Fibroblast of skin of left quadriceps (primary cell): ENCODE results near the gene DLG2.
"Not testable (repeated sequence)": the region's sequence is repeated elsewhere in the genome, so short reads cannot be mapped to it uniquely, and the experiment has no call there.

Experiments used
- DNase-seq, 2 experiments: peaks; one replicate each; pipeline ENCODE4 v3.0.0-alpha.2; 2013; ENCODE audit warnings: low read depth in 2 of 2

DLG2 gene

DNA sequence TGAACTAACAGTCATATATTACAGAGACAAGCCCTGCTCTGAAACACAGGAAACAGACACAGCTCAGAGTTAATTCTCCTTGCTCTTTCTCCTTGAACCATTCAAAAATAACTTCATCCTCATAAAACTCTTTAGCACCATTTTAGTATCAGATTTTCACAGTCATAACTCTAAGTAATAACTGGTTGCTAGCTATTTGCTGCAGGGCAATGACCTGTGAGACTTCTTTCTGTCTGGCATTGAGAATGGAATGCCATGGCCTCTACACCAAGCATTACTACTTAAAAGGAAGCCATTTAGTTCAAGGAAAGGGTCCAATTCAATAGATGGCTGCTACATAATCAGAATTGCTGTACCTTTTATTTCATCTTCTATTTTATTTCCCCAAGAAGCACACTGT, 2154.3 kb downstream of the DLG2 start:
- no peak for DNase-seq

DNA sequence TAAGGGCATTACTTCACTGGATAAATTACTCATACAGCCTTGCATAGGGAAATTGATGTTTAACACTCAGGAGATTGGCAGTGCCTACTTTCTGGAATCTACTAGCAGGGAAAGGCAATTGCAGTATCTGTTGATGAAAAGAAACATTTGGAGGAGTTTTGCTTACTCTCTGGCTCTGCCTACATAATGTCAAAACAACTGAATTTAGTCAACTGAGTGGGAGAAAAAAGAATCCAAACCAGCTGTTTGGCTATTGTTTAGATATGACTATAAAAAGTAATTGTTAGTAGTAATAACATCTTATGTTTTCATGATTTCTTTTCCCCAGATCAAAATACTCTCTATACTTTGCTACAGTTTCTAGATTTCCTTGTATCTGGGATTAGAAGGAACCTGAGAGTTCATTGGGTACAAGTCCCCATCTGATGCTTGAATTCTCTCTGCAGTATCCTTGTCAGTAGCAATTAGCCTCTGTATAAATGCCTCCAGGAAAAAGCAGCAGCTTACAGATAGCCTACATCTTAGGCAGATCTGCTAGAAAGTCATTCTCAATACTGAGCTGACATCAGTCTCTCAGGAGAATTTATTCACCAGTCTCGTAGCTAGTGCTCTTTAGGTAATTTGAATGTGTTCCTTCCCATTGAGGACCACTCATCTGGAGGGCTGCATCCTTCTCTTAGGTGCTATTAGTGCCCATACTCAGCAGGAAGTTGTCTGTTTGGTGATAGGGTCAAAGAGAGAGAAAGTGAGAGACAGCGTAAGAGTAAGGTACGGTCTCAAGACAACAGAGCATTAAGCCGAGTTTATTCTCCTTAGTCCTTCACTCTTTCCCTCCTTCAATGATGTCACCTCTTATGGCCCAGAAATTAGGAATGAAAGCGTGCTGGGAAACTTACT, 2155.1 kb downstream of the DLG2 start:
- no peak for DNase-seq

DNA sequence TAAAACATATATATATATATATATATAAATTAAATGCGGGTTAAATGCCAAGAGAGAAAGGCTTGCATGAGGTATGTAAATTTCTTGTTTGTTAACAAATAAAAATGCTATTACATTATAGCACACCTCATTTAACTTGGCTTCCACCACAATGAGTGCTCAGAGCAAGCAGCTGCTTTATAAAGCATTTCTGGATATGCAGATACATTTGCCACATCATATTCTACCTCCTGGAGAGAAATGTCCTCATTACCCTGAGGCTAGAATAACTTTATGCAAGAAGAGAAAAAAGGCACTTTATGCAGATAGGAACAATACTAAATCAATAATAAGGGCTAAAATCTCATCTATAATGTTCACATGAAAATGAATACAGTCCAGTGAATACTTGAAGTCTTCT, 2159.3 kb downstream of the DLG2 start:
- no peak for DNase-seq

DNA sequence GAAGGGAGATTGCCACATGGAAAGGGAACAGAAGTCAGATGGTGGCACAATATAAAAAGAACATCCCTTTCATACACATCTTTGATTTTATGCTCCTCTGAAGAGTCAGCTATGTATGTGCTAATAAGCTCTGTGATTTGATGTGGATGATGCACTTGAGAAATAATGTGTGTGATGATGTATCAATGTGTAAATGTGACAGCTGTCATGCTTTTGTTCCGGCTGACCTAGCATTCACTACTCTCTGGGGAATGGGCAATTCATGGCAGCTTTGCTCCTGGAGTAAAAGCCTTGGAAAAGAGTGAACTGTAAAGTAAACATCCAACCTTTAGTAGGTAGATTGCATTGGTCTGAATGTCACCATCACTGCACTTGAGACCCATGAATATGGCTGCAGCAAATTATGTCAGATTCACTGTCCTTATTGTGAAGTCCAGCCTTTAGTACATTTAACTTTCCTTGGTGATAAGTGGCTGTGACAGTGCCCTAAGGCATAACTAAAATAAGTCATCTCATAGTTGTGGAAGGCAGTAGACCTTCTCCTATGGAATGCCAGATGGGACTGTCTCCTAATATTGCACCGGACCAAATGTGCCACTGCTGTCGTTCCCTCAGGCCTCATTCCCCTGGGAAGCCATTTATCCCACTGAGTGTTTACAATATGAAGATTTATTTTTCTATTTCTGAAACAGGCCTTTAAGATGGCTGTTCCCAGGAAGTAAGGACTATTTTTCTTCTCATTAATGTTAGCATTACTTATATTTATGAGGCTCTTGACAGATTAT, 2162.8 kb downstream of the DLG2 start:
- DNase-seq: no peak

DNA sequence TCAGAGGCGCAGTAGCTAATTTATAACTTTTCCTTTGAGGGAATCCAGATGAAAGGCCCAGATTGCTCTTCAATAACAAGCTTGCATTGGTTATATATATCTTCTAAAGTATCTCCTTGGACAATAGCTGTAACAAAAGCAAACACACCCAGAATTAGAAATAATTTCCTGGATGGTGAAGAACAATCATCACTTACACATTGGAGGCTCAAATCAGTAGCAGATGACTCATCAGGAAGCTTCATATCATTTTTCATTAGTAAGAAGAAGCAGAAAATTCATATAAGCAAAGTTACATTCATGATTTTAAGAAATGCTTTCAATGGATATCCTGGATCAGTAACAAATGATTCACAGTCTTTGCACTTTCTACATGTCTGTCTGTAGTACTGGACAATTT, 2167.3 kb downstream of the DLG2 start:
- no peak for DNase-seq

DNA sequence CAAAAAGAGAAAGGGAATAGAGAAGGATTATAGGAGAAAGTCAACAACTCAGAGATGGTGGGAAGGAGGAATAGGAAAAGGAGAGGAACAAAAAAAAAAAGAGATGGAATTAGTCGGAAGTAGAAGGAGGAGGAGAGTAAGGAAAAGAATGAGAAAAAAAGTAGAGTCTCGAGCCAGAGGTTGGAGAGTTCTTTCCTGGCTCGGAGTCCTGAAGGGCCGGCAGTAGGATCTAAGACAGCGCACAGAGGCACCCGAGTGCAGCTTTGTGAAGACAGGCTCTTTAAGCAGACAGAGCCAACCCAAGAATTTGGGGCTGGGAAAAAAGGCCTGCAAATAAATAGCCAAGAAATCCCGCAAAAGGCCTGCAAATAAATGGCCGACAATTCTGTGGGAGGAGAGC, 2170.6 kb downstream of the DLG2 start:
- DNase-seq: no peak

DNA sequence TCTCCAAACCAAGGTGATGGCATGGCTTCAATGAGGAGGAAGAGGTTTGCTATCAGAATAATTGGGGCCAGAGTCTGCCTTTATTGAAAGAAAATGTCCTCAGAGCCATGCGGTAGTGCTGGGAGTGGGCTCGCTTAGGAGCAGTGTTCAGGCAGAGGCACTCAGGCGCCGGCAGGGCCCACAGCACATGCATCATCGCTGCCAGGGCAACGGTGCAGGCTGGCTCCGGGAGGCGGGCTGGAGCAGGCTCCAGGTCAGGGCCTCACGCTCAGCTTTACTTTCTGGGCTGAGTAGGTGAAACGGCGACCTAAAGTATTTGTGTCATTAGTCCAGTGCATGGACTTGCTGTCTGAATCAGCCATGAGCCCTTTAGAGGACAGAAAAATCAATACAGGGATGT, 2171.1 kb downstream of the DLG2 start:
- DNase-seq: no peak

DNA sequence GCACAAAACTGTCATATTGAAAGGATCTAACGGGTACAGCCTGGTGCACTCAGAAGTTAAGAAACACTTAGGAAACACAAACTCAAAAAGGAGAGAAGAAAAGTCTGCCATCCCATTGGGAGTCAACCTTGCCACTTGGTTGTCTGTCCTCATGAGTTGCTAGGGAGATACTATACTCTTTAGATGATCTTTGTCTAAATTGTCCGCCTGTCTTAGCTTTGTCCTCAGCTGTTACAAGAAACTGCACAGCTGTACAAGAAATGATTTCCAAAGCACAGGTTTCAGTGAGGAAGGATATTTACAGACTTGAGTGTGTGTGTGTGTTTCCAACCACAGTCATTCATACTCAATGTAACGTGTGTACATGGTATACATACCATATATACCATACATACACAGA, 2171.8 kb downstream of the DLG2 start:
- no peak for DNase-seq

DNA sequence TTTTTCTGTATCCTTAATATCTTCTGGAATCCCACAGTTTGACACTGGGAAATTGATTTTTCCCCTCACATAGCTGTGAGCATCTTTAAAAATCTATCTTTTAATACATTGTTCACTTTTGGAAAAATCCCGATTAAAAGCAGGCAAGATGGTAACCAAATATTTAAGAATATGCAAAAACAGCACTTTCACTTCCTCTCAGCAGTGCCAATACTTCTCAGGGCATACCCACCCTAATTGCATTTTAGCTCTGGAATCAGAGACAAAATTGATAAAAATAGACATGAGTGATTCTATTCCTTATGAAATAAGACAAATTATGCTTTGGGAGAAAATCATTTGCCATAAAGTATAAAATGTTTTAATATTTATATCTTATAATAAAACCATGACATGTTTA, 2172.5 kb downstream of the DLG2 start:
- DNase-seq: no peak

DNA sequence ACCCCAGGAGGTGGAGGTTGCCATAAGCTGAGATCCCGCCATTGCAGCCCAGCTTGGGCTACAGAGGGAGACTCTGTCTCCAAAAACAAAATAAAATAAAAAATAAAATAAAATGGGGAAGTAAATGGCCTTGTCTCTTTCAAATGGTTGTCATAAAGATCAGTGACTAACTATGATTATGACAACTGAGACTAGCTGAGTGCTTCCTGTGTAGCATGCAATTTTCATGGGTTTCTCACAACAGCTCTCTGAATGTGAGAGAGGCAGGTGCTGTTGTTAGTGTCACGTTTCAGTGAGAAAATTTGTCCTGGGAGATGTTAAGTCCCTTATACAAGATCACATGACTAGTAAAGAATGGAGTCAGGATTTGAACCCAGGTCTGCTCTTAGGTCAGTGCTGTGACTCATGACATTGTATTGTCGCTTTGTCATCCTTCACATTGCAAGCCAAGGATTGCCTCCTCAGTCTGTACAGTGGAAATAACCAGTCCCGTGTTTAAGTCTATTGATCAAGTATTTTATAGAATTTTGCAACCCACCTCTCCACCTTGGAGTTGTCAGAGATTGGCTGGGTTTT, 2177.7 kb downstream of the DLG2 start:
- DNase-seq: no peak

DNA sequence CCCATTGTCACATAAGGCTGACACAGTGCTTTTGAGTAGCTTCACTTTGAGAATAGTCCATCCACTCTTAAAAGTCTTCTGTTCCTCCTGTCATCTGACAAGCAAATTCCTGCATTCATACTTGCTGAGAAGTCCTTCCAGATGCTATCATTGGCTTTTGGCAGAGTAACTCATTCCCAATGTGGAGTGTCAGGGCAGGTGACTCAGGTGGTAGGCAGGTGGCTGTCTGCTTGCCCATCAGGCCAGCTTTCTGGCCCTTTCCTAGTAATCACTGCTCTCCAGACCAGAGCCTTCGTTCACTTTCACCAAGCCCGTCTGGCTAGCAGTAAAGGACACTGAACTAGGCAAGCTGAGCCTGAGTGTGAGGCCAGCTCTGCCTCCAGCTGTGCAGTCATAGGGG, 2178.5 kb downstream of the DLG2 start:
- no peak for DNase-seq

DNA sequence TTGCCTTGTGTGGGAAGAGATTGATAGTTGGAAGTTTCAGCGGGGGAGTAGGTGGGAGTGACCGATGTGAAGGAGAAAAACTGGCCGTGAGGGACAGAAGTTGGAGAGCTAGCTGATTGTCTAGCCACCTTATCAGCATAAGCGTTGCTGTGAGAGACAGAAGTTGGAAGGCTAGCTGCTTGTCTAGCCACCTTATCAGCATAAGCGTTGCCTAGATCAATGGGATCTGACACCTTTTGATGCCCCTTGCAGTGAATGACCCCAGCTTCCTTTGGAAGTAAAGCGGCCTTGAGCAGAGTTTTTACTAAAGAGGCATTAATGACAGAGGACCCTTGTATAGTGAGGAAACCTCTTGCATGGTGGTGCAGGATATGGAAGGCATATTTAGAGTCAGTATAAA, 2183.3 kb downstream of the DLG2 start:
- not testable (repeated sequence) for DNase-seq

DNA sequence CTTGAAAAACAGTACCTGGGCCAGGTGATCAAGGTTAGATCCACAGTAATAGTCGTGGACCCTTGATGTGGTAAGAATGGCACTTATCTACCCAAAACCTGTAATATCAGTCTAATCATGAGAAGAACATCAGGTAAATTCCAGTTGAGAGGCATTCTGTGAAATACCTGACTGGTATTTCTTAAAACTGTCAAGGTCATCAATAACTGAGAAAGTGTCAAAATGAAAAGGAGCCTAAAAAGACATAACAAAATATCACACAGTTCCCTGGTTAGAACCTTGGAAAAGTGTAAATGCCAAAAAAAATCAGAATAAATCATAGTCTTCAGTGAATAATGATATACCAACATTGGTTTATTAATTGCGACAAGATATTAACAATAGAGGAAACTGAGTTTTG, 2185.5 kb downstream of the DLG2 start:
- DNase-seq: no peak

DNA sequence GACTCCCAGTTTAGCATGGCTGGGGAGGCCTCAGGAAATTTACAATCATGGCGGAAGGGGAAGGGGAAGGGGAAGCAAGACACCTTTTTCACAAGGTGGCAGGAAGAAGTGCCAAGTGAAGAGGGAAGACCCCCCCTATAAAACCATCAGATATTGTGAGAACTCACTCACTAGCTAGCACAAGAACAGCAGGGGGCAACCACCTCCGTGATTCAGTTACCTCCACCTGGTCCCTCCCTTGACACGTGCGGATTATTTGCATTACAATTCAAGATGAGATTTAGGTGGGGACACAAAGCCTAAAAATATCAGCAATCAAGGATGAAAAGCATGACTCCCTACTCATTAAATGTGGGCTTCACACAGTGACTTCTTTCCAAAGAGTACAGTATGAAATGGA, 2186.0 kb downstream of the DLG2 start:
- DNase-seq: no peak

DNA sequence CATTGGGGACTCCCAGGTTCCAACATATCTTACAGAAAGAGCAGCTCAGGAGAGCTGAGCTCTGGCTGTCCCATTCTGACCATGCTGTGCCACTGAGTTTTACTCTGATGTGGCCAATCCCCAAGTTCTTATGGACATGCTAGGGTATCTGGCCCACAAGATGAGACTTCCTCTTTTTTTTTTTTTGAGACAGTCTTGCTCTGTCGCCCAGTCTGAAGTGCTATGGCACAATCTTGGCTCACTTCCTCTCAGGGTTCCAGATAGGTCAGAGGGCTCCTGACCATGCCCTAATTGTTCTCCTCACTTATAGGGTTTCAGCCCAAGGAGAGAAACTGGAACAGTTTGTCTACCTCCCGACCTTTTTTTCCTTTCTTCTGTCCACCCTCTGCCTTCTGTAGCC, 2188.7 kb downstream of the DLG2 start:
- no peak for DNase-seq

DNA sequence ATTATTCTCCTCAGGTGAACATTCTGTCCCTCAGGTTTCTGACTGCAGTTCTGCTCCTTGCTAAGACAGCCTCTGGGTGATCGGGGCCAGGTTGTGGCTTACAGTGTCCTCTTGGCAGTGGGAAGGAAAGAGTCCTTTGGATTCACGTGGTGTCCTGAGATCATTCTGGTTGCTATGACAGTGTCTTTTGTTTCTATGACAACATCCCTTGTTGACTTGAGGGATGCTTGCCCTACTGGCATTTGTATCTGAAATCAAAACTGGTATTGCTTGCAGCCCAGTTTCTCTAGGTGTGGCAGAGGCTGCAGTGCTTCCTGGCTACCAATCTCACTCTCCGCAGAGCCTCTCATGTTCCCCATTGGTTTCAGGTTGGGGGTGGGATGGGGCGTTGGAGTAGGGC, 2189.2 kb downstream of the DLG2 start:
- DNase-seq: no peak

DNA sequence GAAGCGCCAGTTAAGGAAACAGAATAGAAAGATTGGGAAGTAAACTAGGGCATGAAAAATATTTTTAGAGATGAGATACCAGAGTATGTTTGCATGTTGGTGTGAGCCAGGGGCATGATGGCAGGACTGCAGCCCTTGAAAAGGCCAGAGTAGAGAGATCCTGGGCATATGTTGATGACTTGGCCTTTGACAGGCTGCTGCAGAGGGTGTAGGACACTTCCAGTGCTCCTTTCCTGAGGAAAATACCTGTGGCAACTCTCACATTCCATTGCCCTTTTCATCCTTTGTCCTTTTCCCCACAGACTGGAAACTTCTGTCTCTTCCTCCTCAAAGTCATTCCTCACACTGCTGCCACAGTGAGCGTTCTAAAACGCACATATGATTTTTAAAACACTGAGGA, 2190.3 kb downstream of the DLG2 start:
- no peak for DNase-seq

DNA sequence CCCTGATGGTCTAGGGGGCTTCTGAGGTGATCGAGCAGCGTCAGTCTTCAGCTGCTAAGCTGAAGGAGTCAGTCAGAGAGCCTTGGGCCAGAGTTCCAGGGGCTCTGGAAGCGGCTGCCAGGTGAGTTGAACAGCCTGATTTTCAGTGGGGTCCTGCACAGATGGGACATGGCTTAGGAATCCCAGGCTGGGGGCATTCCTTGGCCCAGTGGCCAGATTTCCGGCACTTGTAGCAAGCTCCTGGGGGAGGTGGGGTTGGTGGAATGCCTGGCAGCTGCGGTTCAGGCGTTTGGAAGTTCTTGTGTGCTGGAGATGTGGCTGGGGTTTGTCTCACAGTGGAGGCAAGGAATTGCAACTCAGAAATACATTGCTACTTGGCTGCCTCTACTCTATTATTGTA, 2192.3 kb downstream of the DLG2 start:
- not testable (repeated sequence) for DNase-seq

DNA sequence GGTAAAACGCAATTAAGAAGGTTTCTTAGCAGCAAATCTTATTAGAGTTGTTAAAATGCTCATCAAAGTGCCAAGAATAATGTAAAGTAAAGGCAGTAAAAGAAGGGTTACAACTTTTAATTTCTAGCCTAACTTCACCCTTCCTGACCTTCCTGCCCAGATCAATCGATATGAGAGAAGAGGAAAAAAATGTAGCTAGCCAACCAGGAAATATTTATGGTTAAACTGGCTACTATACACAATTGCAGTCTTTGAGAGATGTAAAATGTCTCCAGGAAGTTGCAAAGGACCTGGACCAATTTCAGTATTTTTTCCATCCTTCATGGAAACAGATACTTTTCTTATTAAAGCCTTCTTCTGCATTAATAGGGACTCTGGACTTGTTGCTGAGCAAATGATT, 2199.2 kb downstream of the DLG2 start:
- DNase-seq: no peak

DNA sequence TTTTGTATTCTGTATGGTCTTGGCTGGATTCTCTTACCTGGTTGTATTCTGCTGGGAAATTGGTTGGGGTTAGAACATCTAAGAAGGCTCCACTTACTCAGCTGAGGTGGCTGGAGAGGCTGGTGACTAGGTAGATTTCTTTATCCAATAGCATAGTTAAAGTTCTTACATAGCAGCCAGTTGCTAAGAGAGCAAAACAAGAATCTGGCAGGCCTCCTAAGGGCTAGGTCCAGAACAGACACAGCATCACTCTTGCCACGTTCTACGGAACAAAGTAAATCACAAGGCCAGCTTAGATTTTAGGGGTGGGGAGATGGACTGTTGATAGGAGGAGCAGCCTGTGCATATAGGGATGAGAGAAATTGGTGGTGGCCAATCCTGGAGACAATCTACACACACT, 2199.6 kb downstream of the DLG2 start:
- no peak for DNase-seq

DNA sequence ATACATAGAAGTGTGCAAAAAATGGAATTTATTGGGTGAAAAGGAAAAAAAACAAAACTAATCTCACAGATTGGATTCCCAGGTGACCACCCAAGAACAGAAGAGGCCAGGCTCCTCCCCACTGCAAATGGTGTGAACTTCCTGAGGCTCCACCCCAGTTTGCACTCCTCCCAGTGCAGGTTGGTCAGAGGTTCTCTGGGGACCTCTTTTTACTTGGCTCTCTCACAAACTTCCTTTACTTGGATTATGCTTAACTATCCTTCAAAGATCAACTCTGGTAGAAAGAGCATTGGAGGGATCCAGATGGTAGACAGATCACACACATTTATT, 2202.0 kb downstream of the DLG2 start:
- DNase-seq: no peak

DNA sequence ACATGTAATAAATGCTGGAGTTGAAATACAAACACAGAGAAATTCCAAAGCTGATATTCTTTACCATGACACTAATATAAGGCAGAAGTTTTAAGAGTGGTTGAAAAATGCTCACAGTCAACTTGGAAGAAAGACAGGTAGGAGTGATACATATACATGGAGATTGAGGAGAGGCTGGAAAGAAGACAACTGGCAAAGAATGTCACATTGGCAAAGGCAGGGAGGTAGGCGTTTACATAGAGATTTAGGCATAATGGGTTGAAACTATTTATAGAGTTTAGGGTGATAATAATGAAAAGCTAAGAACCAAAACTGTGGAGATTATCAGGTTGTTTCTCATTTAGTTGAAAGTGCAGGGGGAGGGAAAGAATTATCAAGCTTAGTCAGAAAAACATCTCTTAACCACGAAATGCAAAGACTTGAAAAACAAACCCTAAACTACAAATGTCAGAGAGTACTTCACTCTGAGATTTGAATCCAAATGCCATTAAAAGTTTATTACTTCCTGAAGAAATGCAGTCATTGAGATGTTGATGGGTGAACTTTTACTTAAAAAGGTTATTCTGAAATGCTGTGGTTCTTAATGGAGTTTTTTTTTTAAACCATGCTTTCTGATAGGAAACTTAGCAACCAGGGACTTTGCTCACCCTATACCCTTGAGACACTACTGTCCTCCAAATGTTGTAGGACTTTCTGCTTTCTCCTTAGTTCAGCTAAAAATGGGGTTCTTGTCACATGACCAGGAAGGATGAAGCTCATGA, 2202.6 kb downstream of the DLG2 start:
- DNase-seq: no peak
